ENCODE data around the gene ST3GAL5. TPM values are rescaled to one million over a fixed set of nuclear protein-coding genes. Genes with fewer than 3 reads are reported as not detected.

ST3GAL5 gene
- polyA plus RNA-seq, 3 donors from 2014 or later: 15.0 to 20.9 (median 19.9) TPM

- no peak overlapping the region for H3K27ac Mint-ChIP-seq
Measured at GRCh38 chr2:85926931-85927661, 38.3 kb upstream of the ST3GAL5 start.

GRCh38 chr2:85926526-85926925, 37.7 kb upstream of the ST3GAL5 start:
- H3K9me3 Mint-ChIP-seq: no peaks in the 10 kb centered on the region
- peaks cover 0 to 4% (median 2%) of the 10 kb centered on the region in 3 donors for H3K27me3 Mint-ChIP-seq (ENCODE audit: low read depth in 3 of 3)
- no peaks in the 10 kb centered on the region for H3K36me3 Mint-ChIP-seq
- peak overlapping the region in 1 of 5 donors; percentile 31 for H3K4me3 Mint-ChIP-seq
- H3K4me1 Mint-ChIP-seq: peaks cover 13 to 19% of the 10 kb centered on the region in 2 donors
- no peak for DNase-seq
- H3K27ac Mint-ChIP-seq: no peak overlapping the region

More at GRCh38 chr2:85926931-85927661, 38.3 kb upstream of the ST3GAL5 start:
- Mint-ChIP-seq H3K27me3 (ENCODE audit: low read depth in 3 of 3) (peaks cover 0 to 4% (median 2%) of the 10 kb centered on the region in 3 donors), H3K36me3 (no peaks in the 10 kb centered on the region), H3K4me3 (no peak overlapping the region), H3K4me1 (peaks cover 13 to 19% of the 10 kb centered on the region in 2 donors), H3K9me3 (no peaks in the 10 kb centered on the region)
- DNase-seq: no peak

- Mint-ChIP-seq H3K9me3 (no peaks in the 10 kb centered on the region), H3K27ac (peak overlapping the region in 2 of 6 donors; percentile 6 to 8), H3K27me3 (ENCODE audit: low read depth in 3 of 3) (peaks cover 0 to 4% (median 2%) of the 10 kb centered on the region in 3 donors), H3K4me3 (no peak overlapping the region), H3K36me3 (no peaks in the 10 kb centered on the region), H3K4me1 (peaks cover 13 to 19% of the 10 kb centered on the region in 2 donors)
- no peak for DNase-seq
Measured at GRCh38 chr2:85925216-85925671, 36.5 kb upstream of the ST3GAL5 start.

- peak overlapping the region in 1 of 6 donors; percentile 8 for H3K27ac Mint-ChIP-seq
- DNase-seq: no peak
Measured at GRCh38 chr2:85924522-85924921, 35.7 kb upstream of the ST3GAL5 start.

GRCh38 chr2:85922199-85922598, 33.4 kb upstream of the ST3GAL5 start:
- DNase-seq: no peak
- Mint-ChIP-seq H3K4me3 (no peak overlapping the region), H3K27ac (no peak overlapping the region), H3K27me3 (ENCODE audit: low read depth in 3 of 3) (peaks cover 0 to 1% (median 0%) of the 10 kb centered on the region in 3 donors), H3K36me3 (peaks cover 0 to 8% (median 3%) of the 10 kb centered on the region in 3 donors), H3K9me3 (no peaks in the 10 kb centered on the region), H3K4me1 (no peaks in the 10 kb centered on the region)

More at GRCh38 chr2:85924522-85924921, 35.7 kb upstream of the ST3GAL5 start:
- no peaks in the 10 kb centered on the region for H3K36me3 Mint-ChIP-seq
- no peaks in the 10 kb centered on the region for H3K9me3 Mint-ChIP-seq
- H3K27me3 Mint-ChIP-seq (ENCODE audit: low read depth in 3 of 3): peaks cover 0 to 4% (median 2%) of the 10 kb centered on the region in 3 donors
- H3K4me3 Mint-ChIP-seq: no peak overlapping the region
- peaks cover 11 to 15% of the 10 kb centered on the region in 2 donors for H3K4me1 Mint-ChIP-seq

GRCh38 chr2:85921659-85922058, 32.9 kb upstream of the ST3GAL5 start:
- no peaks in the 10 kb centered on the region for H3K4me1 Mint-ChIP-seq
- no peak overlapping the region for H3K27ac Mint-ChIP-seq
- H3K4me3 Mint-ChIP-seq: no peak overlapping the region
- H3K9me3 Mint-ChIP-seq: no peaks in the 10 kb centered on the region
- DNase-seq: no peak
- H3K36me3 Mint-ChIP-seq: peaks cover 0 to 8% (median 3%) of the 10 kb centered on the region in 3 donors
- peaks cover 0 to 1% (median 0%) of the 10 kb centered on the region in 3 donors for H3K27me3 Mint-ChIP-seq (ENCODE audit: low read depth in 3 of 3)

- H3K27me3 Mint-ChIP-seq (ENCODE audit: low read depth in 3 of 3): peaks cover 0 to 1% (median 0%) of the 10 kb centered on the region in 3 donors
- DNase-seq: no peak
- no peak overlapping the region for H3K27ac Mint-ChIP-seq
- H3K36me3 Mint-ChIP-seq: peaks cover 0 to 8% (median 3%) of the 10 kb centered on the region in 3 donors
- no peaks in the 10 kb centered on the region for H3K4me1 Mint-ChIP-seq
- H3K4me3 Mint-ChIP-seq: no peak overlapping the region
- H3K9me3 Mint-ChIP-seq: no peaks in the 10 kb centered on the region
Measured at GRCh38 chr2:85920810-85921545, 32.2 kb upstream of the ST3GAL5 start.

- Mint-ChIP-seq H3K9me3 (no peaks in the 10 kb centered on the region), H3K4me3 (no peak overlapping the region), H3K27me3 (ENCODE audit: low read depth in 3 of 3) (no peaks in the 10 kb centered on the region), H3K27ac (no peak overlapping the region), H3K36me3 (peaks cover 6 to 9% (median 8%) of the 10 kb centered on the region in 3 donors), H3K4me1 (no peaks in the 10 kb centered on the region)
- DNase-seq: no peak
Measured at GRCh38 chr2:85917887-85918795, 29.4 kb upstream of the ST3GAL5 start.

GRCh38 chr2:85915606-85916303, 27.0 kb upstream of the ST3GAL5 start:
- H3K27me3 Mint-ChIP-seq (ENCODE audit: low read depth in 3 of 3): peaks cover 0 to 2% (median 0%) of the 10 kb centered on the region in 3 donors

GRCh38 chr2:85914922-85915321, 26.1 kb upstream of the ST3GAL5 start:
- Mint-ChIP-seq H3K9me3 (peaks cover 0 to 2% (median 0%) of the 10 kb centered on the region in 6 donors), H3K27ac (peak overlapping the region in 1 of 6 donors; percentile 37), H3K4me1 (no peaks in the 10 kb centered on the region), H3K4me3 (no peak overlapping the region), H3K27me3 (ENCODE audit: low read depth in 3 of 3) (peaks cover 0 to 2% (median 0%) of the 10 kb centered on the region in 3 donors), H3K36me3 (peaks cover 6 to 9% (median 8%) of the 10 kb centered on the region in 3 donors)
- DNase-seq: no peak

More at GRCh38 chr2:85915606-85916303, 27.0 kb upstream of the ST3GAL5 start:
- Mint-ChIP-seq H3K4me1 (no peaks in the 10 kb centered on the region), H3K27ac (no peak overlapping the region), H3K36me3 (peaks cover 6 to 9% (median 8%) of the 10 kb centered on the region in 3 donors), H3K9me3 (peaks cover 0 to 2% (median 0%) of the 10 kb centered on the region in 6 donors), H3K4me3 (no peak overlapping the region)
- no peak for DNase-seq

GRCh38 chr2:85913884-85914881, 25.4 kb upstream of the ST3GAL5 start:
- Mint-ChIP-seq H3K4me1 (no peaks in the 10 kb centered on the region), H3K9me3 (peaks cover 0 to 2% (median 0%) of the 10 kb centered on the region in 6 donors), H3K36me3 (peaks cover 6 to 9% (median 8%) of the 10 kb centered on the region in 3 donors), H3K4me3 (no peak overlapping the region), H3K27ac (peak overlapping the region in 1 of 6 donors; percentile 12), H3K27me3 (ENCODE audit: low read depth in 3 of 3) (peaks cover 0 to 2% (median 0%) of the 10 kb centered on the region in 3 donors)
- no peak for DNase-seq
